HepG2 (cell line): Measurements from ENCODE around the gene RNF208. TPM values are rescaled to one million over a fixed set of nuclear protein-coding genes. Genes with fewer than 3 reads are reported as not detected.

ENCODE experiments used
- AGO1 ChIP-seq: fragments of 200-400 bp; formaldehyde crosslinking; IDR thresholded peaks from 2 replicates; pipeline ENCODE4 v1.6.1; 2017; ENCODE audit warnings: mild to moderate bottlenecking, low read depth, low read length, moderate library complexity; ENCODE audit not compliant: poor library complexity, severe bottlenecking
- ATF7-NPFF ChIP-seq: sonication (generic); formaldehyde crosslinking; IDR thresholded peaks from 2 replicates; pipeline ENCODE4 v1.8.1; 2023; ENCODE audit warnings: mild to moderate bottlenecking, low read depth, missing genetic modification reagents, moderate library complexity
- FLYWCH1 ChIP-seq: sonication (generic); formaldehyde crosslinking; IDR thresholded peaks from 2 replicates; pipeline ENCODE4 v1.8.1; 2023; ENCODE audit warnings: mild to moderate bottlenecking, missing genetic modification reagents
- PPARG ChIP-seq: conservative IDR thresholded peaks from 2 replicates; pipeline ENCODE4 v1.6.1; 2016; ENCODE audit warnings: missing biosample characterization, missing genetic modification reagents
- ZBTB8A ChIP-seq: sonication (generic); formaldehyde crosslinking; IDR thresholded peaks from 2 replicates; pipeline ENCODE4 v1.4.0; 2020; ENCODE audit warnings: mild to moderate bottlenecking, low read depth, missing genetic modification reagents, borderline replicate concordance
- ZFP36L1 ChIP-seq: sonication (generic); formaldehyde crosslinking; IDR thresholded peaks from 2 replicates; pipeline ENCODE4 v1.8.0; 2022; ENCODE audit warnings: mild to moderate bottlenecking, missing genetic modification reagents, moderate library complexity
- ZFP90 ChIP-seq: sonication (generic); formaldehyde crosslinking; IDR thresholded peaks from 2 replicates; pipeline ENCODE4 v1.8.0; 2022; ENCODE audit warnings: missing genetic modification reagents, mild to moderate bottlenecking, inconsistent platforms, borderline replicate concordance
- ZKSCAN5 ChIP-seq: sonication (generic); formaldehyde crosslinking; IDR thresholded peaks from 2 replicates; pipeline ENCODE4 v1.5.1; 2020; ENCODE audit warnings: mild to moderate bottlenecking, missing genetic modification reagents
- ZNF333 ChIP-seq: sonication (generic); formaldehyde crosslinking; IDR thresholded peaks from 2 replicates; pipeline ENCODE4 v1.4.0; 2020; ENCODE audit warnings: mild to moderate bottlenecking, missing genetic modification reagents, borderline replicate concordance
- ZNF446 ChIP-seq: sonication (generic); formaldehyde crosslinking; IDR thresholded peaks from 2 replicates; pipeline ENCODE4 v1.5.0; 2020; ENCODE audit warnings: mild to moderate bottlenecking, missing genetic modification reagents
- ZNF788 ChIP-seq: sonication (generic); formaldehyde crosslinking; IDR thresholded peaks from 2 replicates; pipeline ENCODE4 v1.5.0; 2020; ENCODE audit warnings: mild to moderate bottlenecking, missing genetic modification reagents, borderline replicate concordance
- polyA plus RNA-seq, 8 experiments: library from polyadenylated mRNA; depleted of rRNA in 3 of 8; stranded (reverse) in 7 of 8; unstranded in 1 of 8; fragments of >200 nt; fragmentation: Illumina TruSeq in 4 of 8; extraction: Trizol in 4 of 8; gene quantifications; 2 replicates each; pipeline versions ENCODE4 v1.2.1 to v1.2.3, GENCODE V29; 2011 to 2016; ENCODE audit warnings: low read depth in 4 of 8, missing spikeins in 1 of 8, mixed read lengths in 1 of 8; ENCODE audit not compliant: insufficient read depth in 1 of 8
- total RNA-seq, 5 experiments: library from RNA; depleted of rRNA; stranded (reverse); fragments of >200 nt; fragmentation: Illumina TruSeq; extraction: Trizol; gene quantifications; 2 replicates each; pipeline ENCODE4 v1.2.3, GENCODE V29; 2016; ENCODE audit warnings: low read depth in 1 of 5
- TF ChIP-seq, protein P1 (sequence below): sonication (generic); formaldehyde crosslinking; IDR thresholded peaks from 2 replicates; pipeline ENCODE4 v1.4.0; 2020; ENCODE audit warnings: mild to moderate bottlenecking, missing genetic modification reagents
- TF ChIP-seq, protein P2 (sequence below): sonication (generic); formaldehyde crosslinking; IDR thresholded peaks from 2 replicates; pipeline ENCODE4 v1.5.1; 2020; ENCODE audit warnings: missing genetic modification reagents, mild to moderate bottlenecking, borderline replicate concordance
- TF ChIP-seq, protein P3 (sequence below): sonication (generic); formaldehyde crosslinking; IDR thresholded peaks from 2 replicates; pipeline ENCODE4 v1.4.0; 2020; ENCODE audit warnings: mild to moderate bottlenecking, missing genetic modification reagents
- TF ChIP-seq, protein P4 (sequence below): sonication (generic); formaldehyde crosslinking; IDR thresholded peaks from 2 replicates; pipeline ENCODE4 v1.4.0; 2020; ENCODE audit warnings: missing genetic modification reagents, borderline replicate concordance

Gene RNF208
- total and polyA plus RNA-seq, 2 of the 13 experiments (the other 11 are each of a cell fraction or from before 2014, with no cell fraction given): 1.6 to 2.1 TPM

DNA sequence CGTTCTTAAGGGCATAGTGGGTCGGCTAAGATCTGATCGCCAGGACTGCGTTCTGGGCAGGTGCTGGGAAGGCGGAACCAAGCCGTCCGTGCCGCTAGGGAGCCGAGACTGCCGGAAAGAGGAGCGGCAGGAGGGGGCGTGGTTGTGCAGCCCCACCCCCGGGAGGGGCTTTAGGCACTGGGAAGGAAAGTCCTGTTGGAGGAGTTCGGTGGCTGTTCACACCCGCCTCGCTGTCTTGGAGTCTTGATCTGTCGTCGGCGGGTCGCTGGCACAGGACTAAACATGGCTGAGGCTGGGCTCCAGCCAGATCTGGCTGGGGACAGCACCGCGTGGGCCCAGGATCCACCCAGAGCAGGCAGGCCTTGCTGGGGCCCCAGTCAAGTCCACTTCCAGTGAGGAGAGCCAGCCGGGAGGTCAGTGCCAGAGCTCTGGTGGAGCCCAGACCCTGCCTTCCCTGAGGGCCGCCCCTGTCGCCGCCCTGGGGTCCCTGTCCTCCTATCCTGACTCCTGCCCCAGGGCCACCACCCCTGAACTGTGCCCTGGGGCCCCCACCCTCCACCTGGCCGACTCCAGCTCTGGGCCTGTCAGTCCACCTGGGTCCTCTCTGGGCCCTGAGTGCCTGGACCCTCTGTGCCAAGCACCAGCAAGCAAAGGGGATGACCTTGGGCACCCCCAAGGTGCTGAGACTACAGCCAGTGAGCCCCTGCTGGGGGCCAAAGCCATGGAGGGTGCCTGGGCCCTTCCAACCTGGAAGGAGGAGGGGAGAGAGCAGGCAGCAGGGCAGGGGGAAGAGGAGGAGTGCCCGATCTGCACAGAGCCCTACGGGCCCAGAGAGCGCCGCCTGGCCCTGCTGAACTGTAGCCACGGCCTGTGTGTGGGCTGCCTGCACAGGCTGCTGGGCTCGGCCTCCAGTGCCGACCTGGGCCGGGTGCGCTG lies 4.5 kb downstream of the RNF208 start (continued):
- TF ChIP-seq, protein P1, sequence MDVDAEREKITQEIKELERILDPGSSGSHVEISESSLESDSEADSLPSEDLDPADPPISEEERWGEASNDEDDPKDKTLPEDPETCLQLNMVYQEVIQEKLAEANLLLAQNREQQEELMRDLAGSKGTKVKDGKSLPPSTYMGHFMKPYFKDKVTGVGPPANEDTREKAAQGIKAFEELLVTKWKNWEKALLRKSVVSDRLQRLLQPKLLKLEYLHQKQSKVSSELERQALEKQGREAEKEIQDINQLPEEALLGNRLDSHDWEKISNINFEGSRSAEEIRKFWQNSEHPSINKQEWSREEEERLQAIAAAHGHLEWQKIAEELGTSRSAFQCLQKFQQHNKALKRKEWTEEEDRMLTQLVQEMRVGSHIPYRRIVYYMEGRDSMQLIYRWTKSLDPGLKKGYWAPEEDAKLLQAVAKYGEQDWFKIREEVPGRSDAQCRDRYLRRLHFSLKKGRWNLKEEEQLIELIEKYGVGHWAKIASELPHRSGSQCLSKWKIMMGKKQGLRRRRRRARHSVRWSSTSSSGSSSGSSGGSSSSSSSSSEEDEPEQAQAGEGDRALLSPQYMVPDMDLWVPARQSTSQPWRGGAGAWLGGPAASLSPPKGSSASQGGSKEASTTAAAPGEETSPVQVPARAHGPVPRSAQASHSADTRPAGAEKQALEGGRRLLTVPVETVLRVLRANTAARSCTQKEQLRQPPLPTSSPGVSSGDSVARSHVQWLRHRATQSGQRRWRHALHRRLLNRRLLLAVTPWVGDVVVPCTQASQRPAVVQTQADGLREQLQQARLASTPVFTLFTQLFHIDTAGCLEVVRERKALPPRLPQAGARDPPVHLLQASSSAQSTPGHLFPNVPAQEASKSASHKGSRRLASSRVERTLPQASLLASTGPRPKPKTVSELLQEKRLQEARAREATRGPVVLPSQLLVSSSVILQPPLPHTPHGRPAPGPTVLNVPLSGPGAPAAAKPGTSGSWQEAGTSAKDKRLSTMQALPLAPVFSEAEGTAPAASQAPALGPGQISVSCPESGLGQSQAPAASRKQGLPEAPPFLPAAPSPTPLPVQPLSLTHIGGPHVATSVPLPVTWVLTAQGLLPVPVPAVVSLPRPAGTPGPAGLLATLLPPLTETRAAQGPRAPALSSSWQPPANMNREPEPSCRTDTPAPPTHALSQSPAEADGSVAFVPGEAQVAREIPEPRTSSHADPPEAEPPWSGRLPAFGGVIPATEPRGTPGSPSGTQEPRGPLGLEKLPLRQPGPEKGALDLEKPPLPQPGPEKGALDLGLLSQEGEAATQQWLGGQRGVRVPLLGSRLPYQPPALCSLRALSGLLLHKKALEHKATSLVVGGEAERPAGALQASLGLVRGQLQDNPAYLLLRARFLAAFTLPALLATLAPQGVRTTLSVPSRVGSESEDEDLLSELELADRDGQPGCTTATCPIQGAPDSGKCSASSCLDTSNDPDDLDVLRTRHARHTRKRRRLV (CRISPR knock-in tag): peak; percentile 87; the same call in 1 of the 2 replicates
- TF ChIP-seq, protein P2, sequence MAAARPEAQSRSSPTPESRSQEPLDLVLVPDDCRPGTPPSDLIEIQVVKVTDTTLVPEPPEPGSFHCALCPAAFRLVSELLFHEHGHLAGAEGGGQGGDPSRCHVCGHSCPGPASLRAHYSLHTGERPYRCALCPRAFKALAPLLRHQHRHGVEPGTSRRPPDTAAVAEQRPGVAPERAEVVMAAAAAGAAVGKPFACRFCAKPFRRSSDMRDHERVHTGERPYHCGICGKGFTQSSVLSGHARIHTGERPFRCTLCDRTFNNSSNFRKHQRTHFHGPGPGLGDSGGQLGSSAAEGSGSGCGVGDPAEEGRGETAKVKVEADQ (CRISPR knock-in tag): peak; percentile 60; the same call in 1 of the 2 replicates
- TF ChIP-seq, protein P3, sequence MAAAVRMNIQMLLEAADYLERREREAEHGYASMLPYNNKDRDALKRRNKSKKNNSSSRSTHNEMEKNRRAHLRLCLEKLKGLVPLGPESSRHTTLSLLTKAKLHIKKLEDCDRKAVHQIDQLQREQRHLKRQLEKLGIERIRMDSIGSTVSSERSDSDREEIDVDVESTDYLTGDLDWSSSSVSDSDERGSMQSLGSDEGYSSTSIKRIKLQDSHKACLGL (CRISPR knock-in tag): no peak
- no peak for TF ChIP-seq ZKSCAN5 (CRISPR knock-in tag)
- peak; percentile 54; the same call in 1 of the 2 replicates for TF ChIP-seq ZBTB8A (CRISPR knock-in tag)
- TF ChIP-seq FLYWCH1 (CRISPR knock-in tag): no peak
- TF ChIP-seq ZFP36L1 (CRISPR knock-in tag): no peak
- peak; percentile 93 for TF ChIP-seq ZFP90
- TF ChIP-seq ZNF788: peak; percentile 58; the same call in 1 of the 2 replicates
- no peak for TF ChIP-seq ZNF333
- TF ChIP-seq PPARG (CRISPR knock-in tag): no peak
- 0 out of 2 replicates have a peak, but pooled peaks have one; percentile 21 for TF ChIP-seq ZNF446 (CRISPR knock-in tag)
- peak; percentile 70 for TF ChIP-seq ATF7-NPFF
- TF ChIP-seq, protein P4, sequence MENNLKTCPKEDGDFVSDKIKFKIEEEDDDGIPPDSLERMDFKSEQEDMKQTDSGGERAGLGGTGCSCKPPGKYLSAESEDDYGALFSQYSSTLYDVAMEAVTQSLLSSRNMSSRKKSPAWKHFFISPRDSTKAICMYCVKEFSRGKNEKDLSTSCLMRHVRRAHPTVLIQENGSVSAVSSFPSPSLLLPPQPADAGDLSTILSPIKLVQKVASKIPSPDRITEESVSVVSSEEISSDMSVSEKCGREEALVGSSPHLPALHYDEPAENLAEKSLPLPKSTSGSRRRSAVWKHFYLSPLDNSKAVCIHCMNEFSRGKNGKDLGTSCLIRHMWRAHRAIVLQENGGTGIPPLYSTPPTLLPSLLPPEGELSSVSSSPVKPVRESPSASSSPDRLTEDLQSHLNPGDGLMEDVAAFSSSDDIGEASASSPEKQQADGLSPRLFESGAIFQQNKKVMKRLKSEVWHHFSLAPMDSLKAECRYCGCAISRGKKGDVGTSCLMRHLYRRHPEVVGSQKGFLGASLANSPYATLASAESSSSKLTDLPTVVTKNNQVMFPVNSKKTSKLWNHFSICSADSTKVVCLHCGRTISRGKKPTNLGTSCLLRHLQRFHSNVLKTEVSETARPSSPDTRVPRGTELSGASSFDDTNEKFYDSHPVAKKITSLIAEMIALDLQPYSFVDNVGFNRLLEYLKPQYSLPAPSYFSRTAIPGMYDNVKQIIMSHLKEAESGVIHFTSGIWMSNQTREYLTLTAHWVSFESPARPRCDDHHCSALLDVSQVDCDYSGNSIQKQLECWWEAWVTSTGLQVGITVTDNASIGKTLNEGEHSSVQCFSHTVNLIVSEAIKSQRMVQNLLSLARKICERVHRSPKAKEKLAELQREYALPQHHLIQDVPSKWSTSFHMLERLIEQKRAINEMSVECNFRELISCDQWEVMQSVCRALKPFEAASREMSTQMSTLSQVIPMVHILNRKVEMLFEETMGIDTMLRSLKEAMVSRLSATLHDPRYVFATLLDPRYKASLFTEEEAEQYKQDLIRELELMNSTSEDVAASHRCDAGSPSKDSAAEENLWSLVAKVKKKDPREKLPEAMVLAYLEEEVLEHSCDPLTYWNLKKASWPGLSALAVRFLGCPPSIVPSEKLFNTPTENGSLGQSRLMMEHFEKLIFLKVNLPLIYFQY: no peak
- peak; percentile 31 for TF ChIP-seq AGO1
